HG03442 (cell line): ENCODE data around the gene SERP2.

ENCODE experiments used
- ATAC-seq: cut with Tn5 transposase; IDR thresholded peaks from one replicate; pipeline ENCODE4 v1.9.1; 2021; ENCODE audit warnings: mild to moderate bottlenecking, moderate library complexity; ENCODE audit not compliant: unreplicated experiment

SERP2 gene

DNA sequence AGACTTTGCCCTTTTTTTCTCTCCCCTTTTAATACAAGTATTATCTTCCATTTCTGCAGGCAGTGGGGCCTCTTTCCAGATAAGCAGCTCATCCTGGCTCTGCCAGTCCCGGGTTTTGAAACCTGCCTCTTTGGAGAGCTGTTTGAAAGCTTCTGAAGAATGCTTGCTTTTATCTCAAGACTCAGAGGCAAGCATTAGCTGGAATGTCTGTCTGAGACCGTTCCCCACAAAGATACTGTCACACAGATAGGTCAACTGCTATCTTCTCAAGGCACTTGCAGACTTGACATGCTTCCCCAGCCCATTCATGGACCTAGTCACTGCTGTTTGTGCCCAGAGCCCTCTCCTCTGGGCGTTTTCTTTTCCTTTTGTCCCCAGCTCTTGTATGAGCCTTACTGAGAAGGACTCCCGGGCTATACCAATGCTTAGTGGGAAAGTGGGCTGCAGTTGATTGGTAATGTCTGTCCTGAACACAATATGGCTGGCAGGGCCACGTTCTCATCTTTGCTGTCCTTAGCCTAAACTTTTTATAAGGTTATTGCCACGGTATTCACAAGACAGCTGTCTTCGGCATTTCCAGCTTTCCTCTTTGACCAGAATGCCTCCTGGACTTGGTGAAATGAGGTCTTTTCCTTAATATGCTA is 13.4 kb downstream of the SERP2 start:
- no peak for ATAC-seq

DNA sequence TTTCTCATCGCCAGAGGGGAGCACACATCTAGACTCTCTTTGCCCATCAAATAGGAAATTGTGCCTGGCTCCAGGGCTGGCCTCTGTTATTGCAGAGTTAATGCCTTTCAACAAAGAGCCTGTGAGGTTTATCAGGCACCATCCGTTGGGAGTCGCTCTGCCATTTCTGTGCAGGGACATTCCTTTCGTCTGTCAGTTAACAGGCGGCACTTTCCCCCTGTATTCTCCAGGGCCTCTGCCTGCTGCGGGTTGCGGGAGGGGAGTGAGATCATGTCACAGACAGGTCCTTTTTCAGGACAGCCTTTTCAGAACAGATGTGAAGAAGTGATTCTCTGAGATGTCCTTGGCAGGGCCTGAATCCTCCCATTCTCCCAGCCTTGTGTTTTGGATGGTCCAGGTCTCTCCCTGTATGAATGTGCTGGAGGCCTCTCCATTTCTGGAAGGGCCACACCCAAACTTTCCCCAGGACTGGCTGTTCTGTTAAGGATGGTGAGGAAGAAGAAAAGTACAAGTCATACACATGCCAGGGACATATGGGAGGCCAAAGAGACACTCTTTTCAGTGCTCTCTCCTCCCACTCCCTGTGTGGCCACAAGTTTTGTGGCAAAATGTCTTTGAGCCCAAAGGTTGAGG is 14.9 kb downstream of the SERP2 start:
- ATAC-seq: no peak

DNA sequence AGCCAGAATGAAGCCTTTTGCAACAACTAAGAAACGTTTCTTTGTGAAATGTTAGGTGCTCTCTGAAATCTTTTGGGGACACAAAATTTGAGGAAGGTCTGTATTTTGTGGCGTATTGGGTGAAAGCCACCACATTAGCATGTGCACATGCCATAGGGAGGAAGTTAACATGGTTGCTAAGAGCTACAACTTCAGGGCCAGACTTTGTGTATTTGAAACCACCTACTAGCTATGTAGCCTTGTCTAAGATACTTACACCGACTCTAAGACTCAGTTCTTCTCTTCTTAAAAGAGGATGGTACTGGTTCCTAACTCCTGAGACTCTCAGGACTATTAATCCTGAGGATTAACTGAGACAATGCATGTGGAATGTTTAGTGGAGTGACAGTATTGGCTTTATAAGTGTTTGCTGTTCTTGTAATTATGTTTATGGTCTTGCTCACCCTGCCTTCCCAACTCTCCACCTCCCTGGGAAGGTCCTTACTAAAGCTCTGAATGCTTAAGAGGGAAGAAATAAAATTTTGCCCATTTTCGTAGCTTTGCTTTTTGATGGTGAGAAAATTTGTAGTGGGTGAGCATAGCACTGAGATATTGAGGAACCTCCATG is 15.5 kb downstream of the SERP2 start:
- no peak for ATAC-seq

DNA sequence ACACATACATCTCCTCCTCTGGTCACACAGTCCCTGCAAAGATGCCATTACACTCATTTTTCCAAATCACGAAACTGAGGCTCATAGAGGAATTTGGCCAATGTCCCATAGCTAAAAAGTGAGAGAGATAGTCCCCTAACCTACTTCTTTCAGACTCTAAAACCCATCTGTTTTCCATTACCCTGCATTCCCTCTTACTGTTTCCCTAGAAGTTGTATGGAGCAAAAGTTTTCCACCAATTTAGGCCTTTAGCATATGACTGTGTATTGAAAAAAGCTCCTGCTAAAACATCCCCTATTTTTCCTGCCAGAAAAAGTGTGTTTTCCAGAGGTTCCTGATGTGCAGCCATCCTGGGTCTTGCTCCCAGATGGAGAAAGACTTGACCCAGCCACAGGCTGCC is 16.3 kb downstream of the SERP2 start:
- no peak for ATAC-seq

DNA sequence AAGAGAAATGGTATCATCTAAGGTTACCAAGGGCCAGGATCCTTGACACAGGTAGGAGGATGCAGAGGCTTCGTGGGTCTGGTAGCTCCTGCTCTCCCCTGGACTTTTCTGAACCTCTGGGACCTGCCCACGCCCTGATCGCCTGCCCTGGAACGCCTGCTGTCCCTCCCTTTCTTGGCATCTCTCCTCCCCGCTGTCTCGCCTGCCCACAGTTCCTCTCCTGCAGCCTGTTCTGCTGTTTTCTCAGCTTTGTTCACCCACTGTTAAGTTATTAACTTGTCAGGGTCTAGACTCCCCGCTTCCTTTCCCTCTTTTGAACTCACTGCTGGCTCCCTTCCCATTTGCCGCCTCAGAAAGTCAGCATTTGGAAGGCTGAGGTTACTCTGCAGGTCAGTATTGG is 19.8 kb downstream of the SERP2 start:
- ATAC-seq: no peak

DNA sequence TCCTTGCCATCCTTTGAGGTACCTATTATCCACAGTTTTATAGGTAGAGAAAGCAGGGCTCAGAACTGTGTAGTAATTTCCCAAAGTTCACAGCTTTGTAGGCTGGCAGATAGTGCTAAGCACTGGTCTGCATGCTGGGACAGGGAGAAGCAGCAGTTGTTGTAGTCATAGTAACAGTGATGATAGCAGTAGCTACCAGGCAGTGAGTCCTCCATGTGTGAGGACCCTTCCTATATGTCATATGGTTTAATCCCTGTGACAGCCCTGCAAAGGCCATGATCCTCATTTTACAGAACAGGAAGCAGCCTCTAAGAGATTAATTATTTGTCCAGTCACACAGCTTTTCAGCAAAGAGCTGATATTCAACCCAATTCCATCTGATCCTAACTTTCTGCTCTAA is 21.0 kb downstream of the SERP2 start:
- ATAC-seq: no peak

DNA sequence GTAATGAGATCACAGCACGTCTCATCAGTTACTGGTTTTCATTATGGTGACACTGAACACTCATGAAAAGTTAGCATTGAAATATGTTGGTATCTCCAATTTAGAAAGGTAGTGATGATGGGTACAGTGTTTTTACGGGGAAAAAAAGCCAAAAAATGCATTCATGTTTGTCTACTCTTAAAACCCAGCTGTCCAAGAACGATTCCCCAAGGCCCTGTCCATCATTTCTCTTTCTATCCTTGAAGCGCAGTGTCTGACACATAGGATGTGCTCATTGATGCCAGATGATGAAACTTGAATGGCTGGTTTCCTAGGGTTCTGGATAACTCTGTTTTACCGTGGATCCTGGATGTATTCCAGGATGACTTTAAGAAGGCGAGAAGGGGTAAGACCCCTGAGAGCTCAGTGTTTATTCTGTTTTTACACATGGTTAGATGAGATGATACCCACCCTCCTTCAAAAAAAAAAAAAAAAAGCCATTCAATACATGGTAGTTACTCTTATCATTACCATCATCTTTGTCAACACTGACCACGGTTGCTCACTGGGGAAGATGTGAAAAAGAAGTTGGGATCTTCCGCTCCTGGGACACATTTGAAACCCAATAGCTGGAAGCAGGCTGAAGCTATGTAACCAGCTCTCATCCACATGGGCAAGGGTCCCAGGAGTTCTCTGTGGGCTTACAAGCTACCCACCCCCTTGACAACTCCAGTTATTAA is 22.5 kb downstream of the SERP2 start:
- ATAC-seq: no peak

DNA sequence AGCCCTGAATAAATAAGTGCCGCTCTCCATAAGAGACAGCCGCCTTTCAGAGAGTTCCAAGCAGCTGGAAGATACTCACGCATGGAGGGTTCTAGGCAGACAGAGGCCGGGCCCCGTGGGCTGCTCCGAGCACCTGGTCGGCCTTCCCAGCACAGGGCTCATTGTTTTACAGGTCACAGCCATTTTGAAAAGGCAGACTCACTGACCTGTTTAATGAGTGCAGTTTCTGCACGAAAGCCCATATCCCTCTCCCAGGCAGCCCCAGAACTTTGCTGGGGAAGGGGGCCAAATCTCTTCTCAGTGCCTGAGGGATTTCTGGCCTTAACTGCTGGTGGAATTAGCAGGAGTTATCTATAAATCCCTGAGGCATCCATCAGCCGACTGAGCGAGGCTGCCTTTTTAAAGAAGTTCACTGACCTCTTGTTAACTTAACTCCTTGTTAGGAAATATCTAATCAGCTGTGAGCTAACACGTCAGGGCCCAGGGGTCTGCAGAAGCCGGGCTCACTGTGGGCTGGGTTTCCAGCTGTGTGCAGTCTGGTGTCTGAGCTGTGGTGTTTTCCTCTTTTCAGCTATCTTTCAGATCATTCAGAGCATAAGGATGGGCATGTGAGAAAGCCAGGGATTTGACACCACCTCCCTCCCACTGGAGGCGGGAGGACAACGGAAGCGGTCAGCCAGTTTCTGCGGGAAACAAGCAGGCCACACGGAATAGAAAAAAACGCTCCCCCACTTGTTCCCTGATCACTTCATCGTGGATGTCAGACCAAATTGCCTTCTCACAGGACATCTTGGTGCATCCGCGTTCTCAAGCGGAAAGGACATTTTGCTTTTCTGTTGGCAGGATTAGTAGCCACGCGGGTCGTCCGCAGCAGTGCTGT is 23.3 kb downstream of the SERP2 start:
- ATAC-seq: no peak

DNA sequence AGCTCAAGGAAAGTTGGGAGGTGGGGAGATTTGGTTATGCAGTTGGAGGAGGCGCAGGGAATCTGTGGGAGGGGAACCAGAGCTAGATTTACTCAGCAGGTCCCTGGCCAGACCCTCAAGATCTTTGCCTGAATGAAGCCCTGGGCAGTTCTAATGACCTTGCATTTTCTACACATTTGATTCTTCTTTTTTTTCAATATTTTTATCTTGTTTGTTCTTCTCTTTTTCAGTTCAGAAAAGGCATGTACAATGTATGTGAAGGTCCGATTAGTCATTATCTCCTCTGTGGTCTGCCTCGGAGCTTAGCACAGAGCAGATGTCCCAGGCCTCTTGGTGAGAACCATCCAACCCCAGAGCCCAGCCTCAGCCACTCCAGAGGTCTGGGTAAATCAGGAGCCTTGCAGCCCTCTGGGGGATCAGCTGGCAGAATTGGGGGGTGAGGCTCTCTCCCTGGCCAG is 24.2 kb downstream of the SERP2 start:
- ATAC-seq: no peak

DNA sequence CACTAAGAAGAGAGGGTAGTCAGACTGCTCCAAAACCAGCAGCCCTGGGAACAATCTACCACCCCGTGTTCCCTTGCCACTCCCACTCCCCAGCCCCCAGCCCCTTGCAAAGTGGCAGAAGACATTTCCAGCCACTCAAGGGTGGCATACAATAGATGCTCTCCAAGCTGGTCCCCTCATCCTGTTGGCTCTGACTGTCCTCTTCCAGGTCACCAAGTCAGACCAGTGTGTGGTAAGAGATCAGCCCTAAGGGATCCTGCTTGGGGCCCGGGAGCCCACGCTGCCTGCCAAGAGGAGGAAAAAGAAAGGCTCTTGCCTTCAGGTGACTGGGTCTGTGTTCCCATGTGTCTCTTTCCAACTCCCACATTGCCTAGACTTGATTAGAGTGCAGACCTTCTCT is 25.0 kb downstream of the SERP2 start:
- ATAC-seq: no peak

DNA sequence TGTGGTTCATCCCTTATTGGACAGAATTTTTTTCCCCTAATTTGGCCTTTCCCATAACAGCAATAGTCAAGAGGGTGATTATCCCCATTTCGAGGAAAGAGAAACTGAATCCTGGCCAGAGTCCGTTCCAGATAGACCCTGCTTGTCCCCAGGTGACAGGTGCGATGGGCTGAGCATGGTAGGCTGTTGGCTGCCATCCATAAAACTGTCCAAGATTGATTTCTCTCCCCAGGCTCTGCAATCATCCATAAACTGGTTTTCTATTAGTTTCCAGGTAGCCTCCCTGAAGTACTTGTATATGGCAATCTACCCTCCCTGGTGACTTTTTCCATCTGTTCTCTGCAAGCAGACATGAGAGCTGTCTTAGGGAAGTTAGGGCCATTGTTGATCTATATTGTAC is 25.4 kb downstream of the SERP2 start:
- ATAC-seq: no peak

DNA sequence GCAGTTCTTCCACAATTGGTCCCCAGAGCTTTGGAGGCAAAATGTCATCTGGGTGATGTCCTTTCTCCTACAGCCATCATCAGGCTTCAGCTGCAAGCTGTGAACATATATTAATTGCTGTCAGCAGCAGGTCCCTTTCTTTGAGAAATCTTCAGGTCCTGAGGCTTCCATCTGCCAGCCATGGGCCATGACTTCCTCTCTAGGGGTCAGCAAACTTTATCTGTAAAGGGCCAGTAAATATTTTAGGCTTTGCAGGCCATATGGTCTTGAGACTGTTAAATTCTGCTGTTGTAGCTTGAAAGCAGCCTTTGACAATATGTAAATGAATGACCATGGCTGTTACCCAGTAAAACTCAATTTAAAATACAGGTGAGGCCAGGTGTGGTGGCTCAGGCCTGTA is 27.1 kb downstream of the SERP2 start:
- ATAC-seq: no peak

DNA sequence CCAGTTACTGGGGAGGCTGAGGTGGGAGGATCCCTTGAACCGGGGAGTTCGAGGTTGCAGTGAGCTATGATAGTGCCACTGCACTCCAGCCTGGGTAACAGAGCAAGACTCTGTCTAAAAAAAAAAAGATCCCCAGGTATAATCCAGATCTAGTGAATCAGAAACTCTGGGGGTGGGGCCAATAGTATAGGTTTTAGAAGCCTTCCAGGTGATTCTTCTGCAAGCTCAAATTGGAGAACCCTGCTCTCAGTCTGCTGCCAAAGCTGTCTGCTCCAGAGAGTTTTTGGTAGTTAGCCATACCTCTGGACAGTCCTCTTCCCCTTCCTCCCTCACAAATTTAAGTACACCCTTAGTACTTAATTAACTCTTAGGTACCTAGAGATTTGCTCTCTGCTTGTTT is 28.0 kb downstream of the SERP2 start:
- ATAC-seq: no peak

DNA sequence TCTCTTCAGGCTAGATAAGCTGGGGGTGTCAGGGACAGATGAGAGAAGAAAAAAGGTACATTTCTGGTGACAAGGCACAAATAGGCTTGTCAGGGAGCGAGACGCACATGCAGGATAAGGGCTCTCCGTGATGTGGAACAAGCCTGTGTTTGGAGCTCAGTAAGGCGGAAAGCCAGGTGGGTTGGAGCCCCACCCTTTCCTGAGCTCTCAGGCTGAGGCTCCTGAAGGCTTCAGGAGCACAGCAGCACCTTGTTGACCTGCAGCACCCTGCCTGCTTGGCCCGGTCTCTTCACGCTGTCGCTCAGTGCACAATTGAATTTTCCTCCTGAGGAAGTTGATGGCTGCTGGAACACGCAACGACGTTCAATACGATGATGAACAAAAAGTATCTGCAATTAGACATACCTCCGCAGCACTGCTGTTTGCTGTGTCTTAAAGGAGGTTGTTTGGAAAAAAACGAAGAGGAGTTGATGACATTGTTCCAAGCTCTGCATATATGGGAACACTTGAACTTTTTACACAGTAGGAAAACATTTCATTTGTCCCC is 29.3 kb downstream of the SERP2 start:
- no peak for ATAC-seq

DNA sequence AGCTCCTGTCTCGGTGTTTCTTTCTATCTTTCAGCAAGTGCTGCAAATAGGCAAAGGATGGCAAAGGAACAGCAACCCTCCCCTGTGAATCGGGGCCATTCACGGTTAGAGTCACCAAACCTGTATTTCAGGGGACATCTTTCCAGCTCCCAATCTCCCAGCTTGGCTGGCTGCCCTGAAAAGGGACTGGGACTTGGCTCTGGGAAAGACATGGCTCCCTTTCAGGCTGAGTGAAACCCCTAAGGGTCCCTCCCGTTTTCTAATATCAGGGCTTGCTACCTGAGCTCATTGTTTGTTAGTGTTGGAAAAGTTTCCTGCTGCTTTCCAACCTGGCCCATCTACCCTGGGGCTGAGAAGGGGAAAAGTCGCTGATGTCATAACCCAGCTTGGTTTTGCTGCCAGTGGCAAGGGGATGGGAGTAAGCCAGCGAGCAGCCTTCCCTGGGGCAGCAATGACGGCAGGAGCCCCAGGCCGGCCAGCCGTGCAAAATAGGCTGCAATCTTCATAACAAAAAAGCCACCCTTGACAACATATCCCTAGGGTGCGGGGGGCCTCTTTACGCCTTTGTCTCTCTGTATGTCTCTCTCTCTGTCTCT is 29.9 kb downstream of the SERP2 start:
- no peak for ATAC-seq

DNA sequence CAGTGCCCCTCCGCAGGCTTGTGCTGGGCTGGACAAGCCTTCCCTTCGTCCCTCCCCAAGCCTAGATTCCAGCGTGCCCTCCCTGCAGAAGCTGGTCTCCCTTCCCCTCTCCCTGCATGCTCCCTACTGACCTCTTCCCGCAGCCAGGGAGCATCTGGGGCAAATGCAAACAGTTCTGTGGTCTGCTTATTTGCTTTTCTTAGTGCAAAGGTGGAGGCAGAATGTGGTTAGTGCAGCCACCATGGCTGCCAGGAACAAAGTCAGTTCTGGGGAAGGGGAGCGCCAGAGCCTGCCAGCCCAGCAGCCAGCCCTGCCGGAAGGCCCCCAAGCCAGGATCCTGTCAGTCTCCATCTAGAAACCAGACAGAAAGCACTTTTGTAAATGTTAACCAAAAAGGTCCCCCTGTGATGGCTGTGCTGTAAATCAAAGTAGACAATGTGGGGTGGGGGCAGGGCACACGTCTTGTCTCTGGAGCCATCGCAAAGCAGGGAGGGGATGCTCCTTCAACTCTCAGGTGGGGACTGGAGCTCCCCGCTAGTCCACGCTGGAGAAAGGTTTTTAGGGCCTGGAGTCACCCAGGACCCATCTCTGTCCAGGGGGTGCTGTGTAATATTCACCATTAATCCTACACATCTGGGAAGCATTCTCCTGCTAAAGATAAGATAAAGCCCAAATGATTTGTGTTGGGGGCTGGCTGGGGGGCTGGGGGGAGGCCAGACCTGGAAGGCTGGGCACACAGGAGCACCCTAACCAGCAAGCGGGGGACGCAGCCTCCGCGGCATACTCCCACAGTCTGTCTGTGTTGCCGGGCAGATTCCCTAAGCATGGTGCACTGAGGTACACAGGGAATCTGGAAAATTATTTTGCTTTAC is 30.9 kb downstream of the SERP2 start:
- no peak for ATAC-seq

DNA sequence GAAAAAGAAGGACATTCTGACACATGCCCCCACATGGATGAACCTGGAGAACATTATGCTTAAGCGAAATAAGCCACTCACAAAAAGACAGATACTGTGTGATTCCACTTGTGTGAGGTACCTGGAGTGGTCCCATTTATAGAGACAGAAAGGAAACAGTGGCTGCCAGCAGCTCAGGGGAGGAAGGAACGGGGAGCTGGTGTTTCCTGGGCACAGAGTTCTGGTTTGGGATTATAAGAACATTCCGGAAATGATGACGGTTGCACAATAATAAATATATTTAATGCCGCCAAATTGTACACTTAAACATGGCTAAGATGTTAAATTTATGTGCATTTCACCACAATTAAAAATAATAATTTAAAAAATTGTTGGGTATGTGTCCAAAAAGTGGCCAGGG is 33.0 kb downstream of the SERP2 start:
- no peak for ATAC-seq

DNA sequence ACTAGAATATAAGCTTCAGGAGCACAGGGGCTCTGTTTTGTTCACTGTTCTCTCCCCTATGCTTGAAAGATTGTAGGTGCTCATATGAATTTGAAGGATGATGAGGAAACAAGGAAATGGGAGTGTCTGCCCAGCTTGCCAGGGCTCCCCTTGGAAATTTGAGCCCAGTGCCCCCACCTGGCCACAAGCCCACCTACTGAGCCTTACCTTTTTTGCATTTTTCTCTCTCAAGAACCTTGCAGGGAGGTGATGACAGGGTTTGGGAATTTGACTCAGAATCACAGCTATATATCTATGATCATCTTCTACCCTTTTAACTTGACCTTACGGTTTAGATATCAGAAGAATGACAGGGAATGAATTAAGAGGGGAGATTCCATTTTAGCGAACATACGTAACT is 33.8 kb downstream of the SERP2 start:
- ATAC-seq: no peak

DNA sequence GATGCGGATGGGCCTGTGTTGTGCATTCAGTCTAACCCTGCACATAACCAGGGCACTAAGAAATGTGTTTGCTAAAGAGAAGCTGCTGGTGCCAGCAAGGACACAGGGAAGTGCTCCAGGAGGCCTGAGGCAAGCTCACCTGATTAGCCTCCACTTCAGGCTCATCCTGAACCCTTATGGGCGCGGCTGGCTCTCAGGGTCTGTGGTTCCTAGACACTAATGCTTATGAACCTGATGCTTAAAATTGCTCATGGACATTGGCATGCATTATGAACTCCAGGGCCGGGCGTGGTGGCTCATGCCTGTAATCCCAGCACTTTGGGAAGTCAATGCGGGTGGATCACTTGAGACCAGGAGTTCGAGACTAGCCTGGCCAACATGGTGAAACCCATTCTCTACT is 34.3 kb downstream of the SERP2 start:
- no peak for ATAC-seq
